ENCODE results near the gene PRAC2.
"Not testable (repeated sequence)": the region's sequence is repeated elsewhere in the genome, so short reads cannot be mapped to it uniquely, and the experiment has no call there.

PRAC2 gene

DNA sequence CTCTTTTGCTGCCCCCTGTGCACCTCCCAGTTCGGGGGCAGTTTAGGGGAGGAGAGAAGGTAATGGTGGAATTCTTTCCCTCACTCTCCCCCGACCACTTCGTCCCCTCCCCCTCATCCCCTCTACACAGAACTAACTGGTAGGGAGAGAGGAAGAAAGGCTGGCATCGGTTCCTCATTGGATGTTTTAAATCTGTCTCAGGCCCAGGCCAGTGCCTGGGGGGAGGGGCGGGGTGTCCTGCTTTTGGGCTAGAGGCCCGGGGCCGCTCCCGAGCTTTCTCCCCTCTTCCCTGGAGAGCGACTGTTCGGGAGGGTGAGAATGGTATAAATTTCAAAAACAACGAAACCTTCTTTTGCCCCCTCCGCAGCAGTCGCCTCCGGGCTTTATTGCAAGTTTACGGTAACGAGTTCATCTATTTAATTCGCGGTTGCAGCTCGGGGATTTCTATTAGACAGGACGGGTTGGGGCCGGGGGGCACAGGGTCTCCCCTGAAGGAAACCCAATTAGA, at the start of gene PRAC2:
PRAC2 (plus strand) TSS at position 271 of the 508 bp plus-strand sequence. CDS start 1,226 bp downstream, outside the sequence.
- DNase-seq = no peak

GRCh38 chr17:48676963-48677558, 45.9 kb upstream of the PRAC2 start:
- no peak for DNase-seq

DNA sequence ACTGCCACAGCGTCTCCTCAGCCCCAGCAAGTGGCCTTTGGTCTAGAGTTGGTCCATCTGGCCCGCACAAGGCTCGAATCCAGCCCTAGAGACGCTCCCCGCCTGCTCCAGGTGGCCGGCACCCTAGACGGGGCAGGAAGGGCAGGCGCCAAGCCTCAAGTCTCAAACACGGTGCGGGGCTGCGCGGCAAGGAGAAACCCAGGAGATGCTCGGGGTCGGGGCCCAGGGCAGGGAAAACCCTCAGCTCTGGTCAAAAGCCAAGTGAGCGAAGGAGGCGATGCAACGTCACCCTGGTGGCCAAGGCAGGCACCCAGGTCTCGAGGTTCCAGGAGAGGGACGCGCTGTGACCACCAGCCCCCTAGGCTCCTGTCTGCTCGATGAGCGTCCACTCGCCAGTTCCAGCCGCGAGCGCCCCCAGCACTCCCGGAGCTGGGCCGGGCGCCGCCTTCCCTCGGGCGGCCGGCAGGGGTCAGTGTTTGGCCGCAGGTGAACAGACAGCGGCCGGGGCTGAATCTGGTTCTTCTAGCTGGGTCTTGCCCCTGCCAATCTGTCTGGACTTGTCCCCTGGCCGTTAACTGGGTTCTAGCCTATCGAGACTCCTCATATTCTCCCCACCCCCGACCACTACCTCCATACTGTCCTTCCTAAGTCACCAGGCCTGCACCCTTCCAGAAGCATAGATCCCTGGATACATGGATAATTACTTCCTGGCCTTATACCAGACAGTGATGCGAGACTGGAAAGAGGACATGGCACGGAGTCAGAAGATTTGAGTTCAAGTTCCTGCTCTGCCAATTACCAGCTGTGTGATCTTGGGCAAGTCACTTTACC, 44.6 kb upstream of the PRAC2 start:
- peak; percentile 59 to 66 for DNase-seq

- DNase-seq = no peak
These were observed 43.4 kb upstream of the PRAC2 start for GRCh38 chr17:48679385-48680096.

- DNase-seq = no peak
These were observed 41.4 kb upstream of the PRAC2 start for GRCh38 chr17:48681609-48682008.

DNA sequence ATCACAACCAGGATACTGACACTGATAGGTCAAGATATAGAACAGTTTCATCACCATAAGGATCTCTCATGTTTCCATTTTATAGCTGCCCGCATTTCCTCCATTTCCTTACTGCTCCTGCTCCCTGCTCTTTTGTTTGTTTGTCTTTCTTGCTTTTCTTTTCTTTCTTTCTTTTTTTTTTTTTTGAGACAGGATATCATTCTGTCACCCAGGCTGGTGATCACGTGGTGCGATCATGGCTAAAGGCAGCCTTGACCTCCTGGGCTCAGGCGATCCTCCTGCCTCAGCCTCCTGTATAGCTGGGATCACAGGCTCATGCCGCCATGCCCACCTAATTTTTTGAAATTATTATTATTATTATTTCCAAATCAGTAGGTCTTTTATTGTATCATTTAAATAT, 32.3 kb upstream of the PRAC2 start:
- DNase-seq = no peak

GRCh38 chr17:48692049-48692448, 30.9 kb upstream of the PRAC2 start:
- no peak for DNase-seq

- no peak for DNase-seq
These were observed 29.8 kb upstream of the PRAC2 start for GRCh38 chr17:48693178-48693577.

- DNase-seq = no peak
These were observed 21.0 kb upstream of the PRAC2 start for GRCh38 chr17:48701864-48702532.

GRCh38 chr17:48704361-48705248, 18.4 kb upstream of the PRAC2 start:
- DNase-seq = no peak

GRCh38 chr17:48711128-48711527, 11.9 kb upstream of the PRAC2 start:
- DNase-seq = no peak

GRCh38 chr17:48715496-48716399, 7.2 kb upstream of the PRAC2 start:
- no peak for DNase-seq

DNA sequence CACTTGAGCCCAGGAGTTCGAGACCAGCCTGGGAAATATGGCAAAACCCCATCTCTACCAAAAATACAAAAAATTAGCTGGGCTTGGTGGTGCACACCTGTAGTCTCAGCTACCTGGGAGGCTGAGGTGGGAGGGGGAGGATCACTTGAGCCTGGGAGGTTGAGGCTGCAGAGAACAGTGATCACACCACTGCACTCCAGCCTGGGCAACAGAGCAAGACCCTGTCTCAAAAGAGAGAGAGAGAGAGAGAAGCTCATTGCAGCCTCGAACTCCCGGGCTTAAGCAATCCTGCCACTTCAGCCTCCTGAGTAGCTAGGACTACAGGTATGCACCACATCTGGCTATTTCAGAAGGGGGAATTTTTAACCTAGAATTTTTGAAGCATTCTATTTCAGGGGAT, 6.4 kb upstream of the PRAC2 start:
- DNase-seq = not testable (repeated sequence)

GRCh38 chr17:48717367-48718226, 5.4 kb upstream of the PRAC2 start:
- DNase-seq = no peak

DNA sequence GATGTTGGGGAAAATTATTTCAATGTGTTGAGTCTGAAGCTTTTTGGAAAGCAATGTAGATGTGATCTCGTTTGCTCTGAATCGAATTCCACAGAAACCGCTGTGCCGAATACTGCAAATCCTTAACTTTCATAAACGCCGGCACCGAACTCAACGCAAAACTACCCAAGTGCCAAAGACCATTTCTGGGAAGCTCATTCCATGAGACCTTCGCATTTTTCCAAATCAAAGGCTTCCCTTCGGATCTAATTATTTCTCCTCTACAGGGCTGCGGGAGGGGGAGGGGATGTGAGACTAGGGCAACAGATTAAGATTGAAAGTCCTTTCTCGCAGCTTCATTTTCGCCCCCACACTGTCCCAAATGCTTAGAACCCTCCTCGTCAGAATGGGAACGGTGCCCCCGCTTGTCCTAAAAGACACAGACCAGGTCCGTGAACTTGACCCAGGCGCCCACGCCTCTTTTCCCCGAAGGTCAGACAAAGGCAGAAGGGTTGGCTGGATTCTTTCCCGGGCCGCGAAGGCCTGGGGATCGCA, 4.7 kb upstream of the PRAC2 start:
- DNase-seq = no peak

DNA sequence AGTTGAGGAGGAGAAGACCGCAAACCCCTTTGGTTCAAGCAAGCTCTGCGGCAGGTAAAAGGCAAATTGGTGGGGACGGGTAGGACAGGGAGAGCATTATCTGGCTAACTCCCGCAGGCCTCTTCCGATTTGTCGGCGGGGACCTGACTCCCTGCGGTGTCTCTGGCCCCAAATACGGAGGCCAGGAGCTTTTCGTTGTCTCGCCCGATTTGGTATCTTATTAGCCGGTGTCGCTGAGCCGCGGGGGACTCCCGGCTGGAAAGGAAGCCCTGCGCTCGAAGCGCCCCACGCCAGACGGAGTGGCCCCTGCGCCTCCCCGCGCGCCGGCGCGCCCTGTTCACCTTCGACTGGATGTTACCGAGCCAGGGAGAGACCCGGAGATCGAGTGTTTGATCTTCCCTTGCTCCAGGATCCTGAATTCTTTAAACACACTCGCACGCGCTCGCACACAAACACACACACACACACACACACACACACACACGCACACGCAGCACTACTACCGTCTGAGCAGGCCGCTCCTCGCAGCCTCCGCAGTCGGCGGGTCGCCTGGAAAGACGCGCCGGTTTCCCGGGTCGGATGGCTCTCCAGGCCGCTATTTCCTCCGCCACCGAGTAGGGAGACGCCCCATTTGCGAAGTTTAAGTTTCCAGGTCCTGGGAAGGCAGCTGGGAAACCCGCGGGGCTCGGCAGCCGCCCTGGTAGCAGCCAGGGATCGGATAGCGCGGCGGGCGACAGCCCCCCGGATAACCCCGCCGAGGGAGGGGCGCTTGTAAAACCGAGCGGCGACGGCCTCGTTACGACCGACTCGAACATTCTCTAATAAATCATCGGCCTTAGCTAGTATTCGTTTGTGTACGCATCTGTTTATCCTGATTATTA, 4.0 kb upstream of the PRAC2 start:
- DNase-seq = no peak

DNA sequence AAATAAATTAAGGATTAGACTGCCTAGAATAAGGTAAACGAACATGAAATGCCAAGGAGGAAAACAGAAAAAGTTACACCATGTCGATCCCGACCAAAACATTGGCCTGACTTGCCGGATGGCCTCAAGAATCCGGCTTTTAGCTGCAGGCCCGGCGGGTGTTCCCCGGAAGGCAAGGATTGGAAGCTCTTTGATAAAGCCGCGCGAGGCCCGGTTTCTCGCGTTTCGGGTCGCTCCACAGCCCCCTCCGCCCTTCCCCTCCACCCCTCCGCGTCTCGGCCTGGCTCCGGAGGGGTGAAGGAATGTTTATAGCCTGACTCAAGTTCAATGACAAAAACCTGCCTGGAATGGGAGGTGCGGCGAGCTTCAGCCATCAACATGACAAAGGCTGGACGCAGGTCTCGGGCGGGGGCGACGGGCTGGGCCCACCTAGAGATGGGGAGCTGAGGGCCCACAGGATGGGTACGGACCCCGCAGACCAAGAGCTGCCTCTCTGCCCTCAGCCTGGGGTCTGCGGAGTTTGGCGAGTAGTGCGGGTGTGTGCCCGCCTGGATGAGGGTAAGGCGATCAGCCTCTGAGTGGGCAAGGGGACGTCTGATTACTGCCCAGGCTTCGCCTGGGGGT, 3.2 kb upstream of the PRAC2 start:
- DNase-seq = peak in 1 of 2 donors; percentile 14

All from CD4-positive, alpha-beta T cell treated with Interleukin-4 for 1 hour (primary cell).